Measurements from ENCODE around the gene IGFBP3.

IGFBP3 gene

GRCh38 chr7:45885264-45885882, 35.7 kb downstream of the IGFBP3 start:
- no peak overlapping the region for H3K27ac ChIP-seq (ENCODE audit: low read length)

GRCh38 chr7:45884136-45884535, 36.9 kb downstream of the IGFBP3 start:
- ATAC-seq (ENCODE audit: insufficient read depth, low read depth) (no peak), DNase-seq (no peak)
- H3K4me1 ChIP-seq (ENCODE audit: insufficient read depth, low read length) = no peaks in the 10 kb centered on the region
- H3K27ac ChIP-seq (ENCODE audit: low read length) = no peak overlapping the region
- no peaks in the 10 kb centered on the region for H4K20me1 ChIP-seq (ENCODE audit: insufficient read depth, low read length)
- no peak overlapping the region for H3K4me3 ChIP-seq (ENCODE audit: low read depth in 1 of 2, low read length in 2 of 2)
- no peak for TF ChIP-seq EZH2 (IDR thresholded peaks at IDR 0.05; ENCODE audit: borderline replicate concordance, low read depth, low read length, severe bottlenecking)
- TF ChIP-seq, protein P1, sequence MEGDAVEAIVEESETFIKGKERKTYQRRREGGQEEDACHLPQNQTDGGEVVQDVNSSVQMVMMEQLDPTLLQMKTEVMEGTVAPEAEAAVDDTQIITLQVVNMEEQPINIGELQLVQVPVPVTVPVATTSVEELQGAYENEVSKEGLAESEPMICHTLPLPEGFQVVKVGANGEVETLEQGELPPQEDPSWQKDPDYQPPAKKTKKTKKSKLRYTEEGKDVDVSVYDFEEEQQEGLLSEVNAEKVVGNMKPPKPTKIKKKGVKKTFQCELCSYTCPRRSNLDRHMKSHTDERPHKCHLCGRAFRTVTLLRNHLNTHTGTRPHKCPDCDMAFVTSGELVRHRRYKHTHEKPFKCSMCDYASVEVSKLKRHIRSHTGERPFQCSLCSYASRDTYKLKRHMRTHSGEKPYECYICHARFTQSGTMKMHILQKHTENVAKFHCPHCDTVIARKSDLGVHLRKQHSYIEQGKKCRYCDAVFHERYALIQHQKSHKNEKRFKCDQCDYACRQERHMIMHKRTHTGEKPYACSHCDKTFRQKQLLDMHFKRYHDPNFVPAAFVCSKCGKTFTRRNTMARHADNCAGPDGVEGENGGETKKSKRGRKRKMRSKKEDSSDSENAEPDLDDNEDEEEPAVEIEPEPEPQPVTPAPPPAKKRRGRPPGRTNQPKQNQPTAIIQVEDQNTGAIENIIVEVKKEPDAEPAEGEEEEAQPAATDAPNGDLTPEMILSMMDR (IDR thresholded peaks at IDR 0.05; ENCODE audit: borderline replicate concordance, extremely low read depth, low read length, poor library complexity, severe bottlenecking) = no peak
- H3K79me2 ChIP-seq (ENCODE audit: insufficient read depth, low read length) = no peaks in the 10 kb centered on the region
- H3K36me3 ChIP-seq (ENCODE audit: insufficient read depth, low read length) = no peaks in the 10 kb centered on the region
- no peaks in the 10 kb centered on the region for H3K9me3 ChIP-seq (ENCODE audit: insufficient read depth, low read length, severe bottlenecking)
- no peaks in the 10 kb centered on the region for H3K27me3 ChIP-seq (ENCODE audit: insufficient read depth, low read length, poor library complexity)
- H2AFZ ChIP-seq (ENCODE audit: low read depth, low read length) = no peak overlapping the region
- H3K4me2 ChIP-seq (ENCODE audit: insufficient read depth, low read length) = no peak overlapping the region
- no peak overlapping the region for H3K9ac ChIP-seq (ENCODE audit: low read depth, low read length)

More at GRCh38 chr7:45885264-45885882, 35.7 kb downstream of the IGFBP3 start:
- DNase-seq (no peak), ATAC-seq (ENCODE audit: insufficient read depth, low read depth) (no peak)
- no peaks in the 10 kb centered on the region for H3K27me3 ChIP-seq (ENCODE audit: insufficient read depth, low read length, poor library complexity)
- H2AFZ ChIP-seq (ENCODE audit: low read depth, low read length) = no peak overlapping the region
- H3K36me3 ChIP-seq (ENCODE audit: insufficient read depth, low read length) = no peaks in the 10 kb centered on the region
- no peaks in the 10 kb centered on the region for H3K79me2 ChIP-seq (ENCODE audit: insufficient read depth, low read length)
- no peak overlapping the region for H3K4me3 ChIP-seq (ENCODE audit: low read depth in 1 of 2, low read length in 2 of 2)
- no peak overlapping the region for H3K9ac ChIP-seq (ENCODE audit: low read depth, low read length)
- no peaks in the 10 kb centered on the region for H3K9me3 ChIP-seq (ENCODE audit: insufficient read depth, low read length, severe bottlenecking)
- TF ChIP-seq, protein P1 (IDR thresholded peaks at IDR 0.05; ENCODE audit: borderline replicate concordance, extremely low read depth, low read length, poor library complexity, severe bottlenecking) = no peak
- no peak for TF ChIP-seq EZH2 (IDR thresholded peaks at IDR 0.05; ENCODE audit: borderline replicate concordance, low read depth, low read length, severe bottlenecking)
- H4K20me1 ChIP-seq (ENCODE audit: insufficient read depth, low read length) = no peaks in the 10 kb centered on the region
- no peaks in the 10 kb centered on the region for H3K4me1 ChIP-seq (ENCODE audit: insufficient read depth, low read length)
- H3K4me2 ChIP-seq (ENCODE audit: insufficient read depth, low read length) = no peak overlapping the region

- Histone ChIP-seq H3K9me3 (ENCODE audit: insufficient read depth, low read length, severe bottlenecking) (no peaks in the 10 kb centered on the region), H3K27ac (ENCODE audit: low read length) (no peak overlapping the region), H3K4me3 (ENCODE audit: low read depth in 1 of 2, low read length in 2 of 2) (no peak overlapping the region), H3K9ac (ENCODE audit: low read depth, low read length) (no peak overlapping the region), H4K20me1 (ENCODE audit: insufficient read depth, low read length) (no peaks in the 10 kb centered on the region), H3K27me3 (ENCODE audit: insufficient read depth, low read length, poor library complexity) (no peaks in the 10 kb centered on the region), H3K79me2 (ENCODE audit: insufficient read depth, low read length) (no peaks in the 10 kb centered on the region), H3K4me2 (ENCODE audit: insufficient read depth, low read length) (no peak overlapping the region), H3K4me1 (ENCODE audit: insufficient read depth, low read length) (no peaks in the 10 kb centered on the region), H2AFZ (ENCODE audit: low read depth, low read length) (no peak overlapping the region), H3K36me3 (ENCODE audit: insufficient read depth, low read length) (no peaks in the 10 kb centered on the region)
- DNase-seq = no peak
- TF ChIP-seq EZH2 (IDR thresholded peaks at IDR 0.05; ENCODE audit: borderline replicate concordance, low read depth, low read length, severe bottlenecking) = no peak
- TF ChIP-seq, protein P1 (IDR thresholded peaks at IDR 0.05; ENCODE audit: borderline replicate concordance, extremely low read depth, low read length, poor library complexity, severe bottlenecking) = no peak
- no peak for ATAC-seq (ENCODE audit: insufficient read depth, low read depth)
These were observed 38.6 kb downstream of the IGFBP3 start for GRCh38 chr7:45882465-45882810.
